SK-N-MC (cell line): ENCODE results near the gene NFIB.

Source experiments
- DNase-seq: peaks from one replicate; pipeline ENCODE4 v3.0.0-alpha.2; 2011; ENCODE audit warnings: low read depth, low spot score
- H3K27ac ChIP-seq: fragments of 200-600 bp; sonication (generic); 2 replicates; pipeline ENCODE4 v1.5.1; 2016; ENCODE audit warnings: mixed run types
- H3K36me3 ChIP-seq: fragments of 200-600 bp; sonication (generic); 2 replicates; pipeline ENCODE4 v1.6.1; 2017; ENCODE audit warnings: antibody characterized with exemption, low read length, mixed read lengths; ENCODE audit not compliant: insufficient read depth
- H3K4me3 ChIP-seq: fragments of 200-600 bp; sonication (generic); 2 replicates; pipeline ENCODE4 v1.5.1; 2016
- H3K9ac ChIP-seq: fragments of 200-600 bp; sonication (generic); 2 replicates; pipeline ENCODE4 v1.8.0; 2017; ENCODE audit warnings: mixed run types, mixed read lengths; ENCODE audit not compliant: insufficient read length
- H3K9me3 ChIP-seq: fragments of 200-600 bp; sonication (generic); 2 replicates; pipeline ENCODE4 v1.6.1; 2017; ENCODE audit warnings: low read depth, mild to moderate bottlenecking, antibody characterized with exemption, low read length, moderate library complexity, mixed read lengths
- EZH2 ChIP-seq: fragments of 200-600 bp; sonication (generic); IDR thresholded peaks from one replicate; pipeline ENCODE4 v1.6.1; 2017; ENCODE audit warnings: antibody characterized with exemption
- FOXP2 ChIP-seq: optimal IDR thresholded peaks from 2 replicates; pipeline ENCODE3; 2011; ENCODE audit warnings: mild to moderate bottlenecking, moderate library complexity; ENCODE audit not compliant: insufficient read depth; ENCODE audit errors: extremely low read length, control extremely low read depth
- POLR2AphosphoS5 ChIP-seq: IDR thresholded peaks from 2 replicates; pipeline ENCODE4 v1.6.1; 2012; ENCODE audit warnings: mild to moderate bottlenecking, low read depth, low read length, borderline replicate concordance

NFIB gene

DNA sequence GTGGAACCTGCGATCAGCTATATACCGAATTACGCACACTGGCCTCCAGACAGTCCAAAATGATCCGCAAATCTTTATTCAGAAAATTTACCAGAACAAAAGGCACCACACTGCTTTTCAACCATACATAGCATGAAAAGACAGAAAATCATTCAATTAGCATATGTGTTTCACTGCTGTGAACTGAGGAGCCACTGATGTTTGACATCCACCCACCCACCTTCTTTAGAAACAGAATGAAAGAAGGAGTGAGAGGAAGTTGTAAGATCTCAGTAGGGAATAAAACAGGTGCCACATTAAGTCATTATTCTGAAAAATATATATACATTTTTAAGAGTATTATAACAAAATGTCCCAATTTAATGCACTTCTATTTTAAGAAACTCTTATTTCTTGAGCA is 156.8 kb downstream of the NFIB start:
- Histone ChIP-seq H3K4me3 (no peak overlapping the region), H3K36me3 (no peaks in the 10 kb centered on the region; the same call in 1 of the 2 replicates), H3K9me3 (no peaks in the 10 kb centered on the region), H3K9ac (no peak overlapping the region), H3K27ac (no peak overlapping the region)
- TF ChIP-seq POLR2AphosphoS5: no peak
- no peak for TF ChIP-seq EZH2
- no peak for TF ChIP-seq FOXP2
- DNase-seq: no peak

DNA sequence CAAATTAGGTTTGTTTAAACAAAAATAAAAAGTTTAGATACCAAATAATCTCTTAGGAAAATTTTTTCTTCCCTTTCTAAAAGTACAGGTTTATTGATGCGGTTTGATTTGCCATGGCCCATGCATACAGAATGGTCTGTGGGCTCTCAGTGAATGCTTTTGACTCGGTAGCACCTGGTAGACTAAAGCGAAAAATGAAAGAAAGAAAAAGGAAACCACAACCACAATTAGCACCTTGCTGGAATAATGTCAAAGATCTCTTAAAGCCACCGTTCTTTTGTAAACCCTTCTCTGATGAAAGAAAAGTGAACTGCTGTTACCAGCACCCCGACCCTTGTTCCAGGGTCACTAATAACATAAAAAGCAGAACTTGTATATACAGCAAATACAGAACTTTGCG is 157.9 kb downstream of the NFIB start:
- Histone ChIP-seq H3K27ac (no peak overlapping the region), H3K36me3 (no peaks in the 10 kb centered on the region; the same call in 1 of the 2 replicates), H3K9me3 (no peaks in the 10 kb centered on the region), H3K9ac (no peak overlapping the region), H3K4me3 (no peak overlapping the region)
- DNase-seq: no peak
- no peak for TF ChIP-seq POLR2AphosphoS5
- TF ChIP-seq FOXP2: no peak
- no peak for TF ChIP-seq EZH2

DNA sequence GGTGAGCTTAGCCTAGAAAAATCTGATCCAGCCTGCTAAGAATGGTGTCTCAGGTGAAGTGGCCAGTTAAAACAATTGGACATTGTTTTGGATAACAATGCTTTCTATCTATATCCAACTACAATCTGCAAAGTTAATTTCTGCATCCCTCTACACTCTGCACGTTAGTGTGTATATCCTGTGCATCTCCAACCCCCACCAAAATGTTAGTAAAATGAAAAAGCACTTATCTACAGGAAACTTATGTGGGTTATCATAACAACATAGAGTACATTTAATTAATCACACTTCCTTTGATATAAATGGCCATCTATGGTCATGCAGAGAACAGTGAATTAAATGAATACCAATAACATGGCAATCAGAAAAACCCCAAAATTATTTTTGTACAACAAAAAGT is 158.7 kb downstream of the NFIB start:
- no peak for DNase-seq
- H3K4me3 ChIP-seq: no peak overlapping the region
- TF ChIP-seq FOXP2 (no peak), EZH2 (no peak), POLR2AphosphoS5 (no peak)
- no peak overlapping the region for H3K9ac ChIP-seq
- H3K9me3 ChIP-seq: no peaks in the 10 kb centered on the region
- no peak overlapping the region for H3K27ac ChIP-seq
- peaks cover under 1% of the 10 kb centered on the region; the same call in 1 of the 2 replicates for H3K36me3 ChIP-seq

DNA sequence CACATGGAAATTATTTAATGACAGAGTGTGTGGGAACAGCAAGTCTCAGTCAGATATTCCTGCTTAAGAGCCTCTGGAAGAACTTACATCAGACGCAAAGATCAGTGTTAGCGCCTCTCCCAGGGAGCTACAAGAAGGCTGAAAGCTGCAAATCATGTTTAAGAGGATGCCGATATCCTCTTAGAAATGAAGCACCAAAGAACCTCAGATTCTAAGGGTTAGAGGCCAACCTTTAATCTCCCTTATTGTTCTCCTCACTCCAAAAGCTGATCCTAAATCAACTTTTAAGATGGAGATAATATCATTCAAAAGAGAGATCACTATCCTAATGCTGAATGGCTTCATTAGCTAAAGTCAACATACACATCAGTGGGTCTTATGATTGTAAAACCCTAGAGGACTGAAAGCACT is 160.6 kb downstream of the NFIB start:
- TF ChIP-seq EZH2: no peak
- TF ChIP-seq POLR2AphosphoS5: no peak
- TF ChIP-seq FOXP2: no peak
- Histone ChIP-seq H3K27ac (peak overlapping the region; percentile 14; the same call in 1 of the 2 replicates), H3K9ac (no peak overlapping the region), H3K4me3 (0 out of 2 replicates have a peak overlapping the region, but pooled peaks have one; percentile 5), H3K36me3 (0 out of 2 replicates have a peak, but pooled peaks cover 4% of the 10 kb centered on the region), H3K9me3 (no peaks in the 10 kb centered on the region)
- DNase-seq: no peak

DNA sequence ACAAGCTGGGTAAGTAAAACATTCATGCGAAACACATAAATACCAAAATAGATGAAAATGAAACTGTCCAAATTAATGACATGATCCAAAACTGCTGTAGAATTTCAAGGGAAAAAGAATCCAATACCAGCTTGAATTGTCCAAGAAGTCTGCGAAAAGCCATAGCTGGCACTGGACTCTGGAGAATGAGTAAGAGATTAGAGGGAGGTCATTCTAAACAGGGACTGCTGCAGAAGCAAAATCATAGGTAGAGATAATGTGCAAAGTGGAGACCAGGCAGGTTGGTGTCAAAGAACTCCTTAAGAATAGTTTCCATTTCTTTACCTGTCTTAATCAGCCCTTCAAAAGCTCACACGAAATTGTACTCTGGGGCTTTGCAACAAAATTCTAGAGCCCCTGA is 162.5 kb downstream of the NFIB start:
- H3K36me3 ChIP-seq: 0 out of 2 replicates have a peak, but pooled peaks cover 4% of the 10 kb centered on the region
- no peak overlapping the region for H3K9ac ChIP-seq
- H3K4me3 ChIP-seq: no peak overlapping the region
- H3K27ac ChIP-seq: no peak overlapping the region
- H3K9me3 ChIP-seq: no peaks in the 10 kb centered on the region
- no peak for TF ChIP-seq POLR2AphosphoS5
- TF ChIP-seq EZH2: no peak
- no peak for TF ChIP-seq FOXP2
- DNase-seq: no peak

DNA sequence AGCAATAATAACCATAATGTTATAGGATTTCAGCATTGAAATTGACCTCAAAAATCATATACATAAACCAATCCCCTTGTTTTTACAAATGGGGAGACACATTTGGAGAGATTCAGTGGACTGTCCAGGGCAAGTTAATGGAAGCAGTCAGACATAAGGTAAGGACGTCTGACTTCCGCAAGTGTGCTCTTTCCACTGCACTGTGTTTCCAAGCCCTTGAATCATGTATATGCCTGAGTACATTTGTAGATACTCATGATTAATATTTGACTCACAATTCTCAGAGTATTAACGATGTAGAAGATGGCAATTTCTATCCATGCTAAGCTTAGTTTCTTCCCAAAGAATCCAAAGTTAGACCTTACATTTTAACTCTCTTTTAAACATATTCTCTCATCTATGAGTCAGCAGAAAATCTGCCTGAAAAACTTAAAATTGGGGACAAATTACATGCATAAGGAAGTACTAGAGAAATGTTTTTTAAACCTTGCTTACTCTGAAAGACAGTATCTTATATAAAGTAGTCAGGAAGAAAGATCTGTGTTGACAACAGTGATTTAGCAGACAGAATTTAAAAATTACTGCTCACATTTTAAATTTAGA is 165.3 kb downstream of the NFIB start:
- no peak for DNase-seq
- TF ChIP-seq POLR2AphosphoS5 (no peak), EZH2 (no peak), FOXP2 (no peak)
- H3K27ac ChIP-seq: no peak overlapping the region
- H3K36me3 ChIP-seq: 0 out of 2 replicates have a peak, but pooled peaks cover 8% of the 10 kb centered on the region
- no peaks in the 10 kb centered on the region for H3K9me3 ChIP-seq
- H3K4me3 ChIP-seq: no peak overlapping the region
- H3K9ac ChIP-seq: no peak overlapping the region

DNA sequence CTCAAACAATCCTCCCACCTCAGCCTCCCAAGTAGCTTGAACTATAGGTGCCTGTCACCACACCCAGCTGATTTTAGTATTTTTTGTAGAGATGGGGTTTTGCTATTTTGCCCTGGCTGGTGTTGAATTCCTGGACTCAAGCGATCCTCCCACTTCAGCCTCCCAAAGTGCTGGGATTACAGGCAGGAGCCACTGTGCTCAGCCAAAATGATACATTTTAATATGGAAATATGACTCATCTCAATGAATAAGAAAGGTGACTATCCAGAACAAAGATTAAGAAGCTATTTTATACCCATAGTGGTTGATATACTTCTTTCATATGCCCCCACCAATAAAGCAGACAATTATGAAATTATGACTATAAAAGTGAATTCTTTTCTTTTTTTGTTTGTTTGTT is 166.2 kb downstream of the NFIB start:
- H3K9ac ChIP-seq: no peak overlapping the region
- H3K36me3 ChIP-seq: 0 out of 2 replicates have a peak, but pooled peaks cover 8% of the 10 kb centered on the region
- no peak overlapping the region for H3K27ac ChIP-seq
- TF ChIP-seq EZH2 (no peak), FOXP2 (no peak), POLR2AphosphoS5 (no peak)
- no peak overlapping the region for H3K4me3 ChIP-seq
- no peaks in the 10 kb centered on the region for H3K9me3 ChIP-seq
- no peak for DNase-seq

DNA sequence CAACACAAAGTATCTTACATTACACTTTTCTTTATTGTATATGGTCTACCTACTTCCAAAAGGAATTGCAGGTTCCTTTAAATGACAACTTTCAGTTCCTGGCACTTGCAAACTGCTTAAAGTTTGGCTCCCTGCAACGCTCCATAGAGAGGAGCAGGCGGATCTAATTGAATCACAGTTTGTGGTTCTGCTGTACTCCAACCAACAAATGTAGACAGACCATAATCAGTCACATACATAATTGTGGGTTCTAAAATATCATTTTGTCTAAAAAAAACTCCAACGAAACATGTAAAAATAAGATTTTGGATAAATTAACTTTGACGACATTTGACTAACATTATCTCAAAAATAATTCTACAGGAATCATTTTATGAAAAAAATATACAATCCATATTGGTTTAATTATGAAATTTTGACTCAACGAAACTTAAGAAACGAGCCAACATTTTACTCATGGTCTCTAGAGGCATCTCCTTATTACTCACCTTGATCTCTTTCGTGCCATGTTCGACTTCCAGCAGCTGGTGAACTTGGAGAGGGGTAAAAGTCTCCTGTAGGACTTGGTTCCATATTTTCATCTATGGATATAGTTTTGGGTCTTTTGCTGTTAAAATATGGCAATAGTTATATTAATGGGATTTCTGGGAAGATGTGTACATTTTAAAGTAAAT is 167.6 kb downstream of the NFIB start:
- no peak for DNase-seq
- Histone ChIP-seq H3K9ac (no peak overlapping the region), H3K36me3 (0 out of 2 replicates have a peak, but pooled peaks cover 14% of the 10 kb centered on the region), H3K9me3 (no peaks in the 10 kb centered on the region), H3K27ac (no peak overlapping the region), H3K4me3 (no peak overlapping the region)
- no peak for TF ChIP-seq POLR2AphosphoS5
